PFSK-1 (cell line): ENCODE data around the gene HES5.

ENCODE experiments used
- FOXP2 ChIP-seq: optimal IDR thresholded peaks from 2 replicates; pipeline ENCODE3; 2011; ENCODE audit warnings: borderline replicate concordance, control low read depth, inconsistent platforms; ENCODE audit not compliant: insufficient read depth; ENCODE audit errors: extremely low read length, extremely low read depth
- POLR2AphosphoS5 ChIP-seq: IDR thresholded peaks from 2 replicates; pipeline ENCODE4 v1.6.1; 2012; ENCODE audit warnings: low read depth, mild to moderate bottlenecking, control low read depth, low read length, moderate library complexity
- SIN3A ChIP-seq: IDR thresholded peaks from 2 replicates; pipeline ENCODE4 v1.6.1; 2012; ENCODE audit warnings: mild to moderate bottlenecking, low read length, moderate library complexity, borderline replicate concordance; ENCODE audit not compliant: insufficient read depth
- TAF1 ChIP-seq: IDR thresholded peaks from 2 replicates; pipeline ENCODE4 v1.6.1; 2012; ENCODE audit warnings: low read length, control low read depth, borderline replicate concordance; ENCODE audit not compliant: insufficient read depth
- TF ChIP-seq, protein P1 (sequence below), 2 experiments: IDR thresholded peaks; 2 replicates each; pipeline versions ENCODE4 v1.6.1 to v1.8.0; 2011 to 2012; ENCODE audit warnings: low read depth in 2 of 2, low read length in 2 of 2, control low read depth in 1 of 2, inconsistent platforms in 1 of 2, mild to moderate bottlenecking in 1 of 2, moderate library complexity in 1 of 2; ENCODE audit not compliant: insufficient read depth in 1 of 2

The HES5 gene

DNA sequence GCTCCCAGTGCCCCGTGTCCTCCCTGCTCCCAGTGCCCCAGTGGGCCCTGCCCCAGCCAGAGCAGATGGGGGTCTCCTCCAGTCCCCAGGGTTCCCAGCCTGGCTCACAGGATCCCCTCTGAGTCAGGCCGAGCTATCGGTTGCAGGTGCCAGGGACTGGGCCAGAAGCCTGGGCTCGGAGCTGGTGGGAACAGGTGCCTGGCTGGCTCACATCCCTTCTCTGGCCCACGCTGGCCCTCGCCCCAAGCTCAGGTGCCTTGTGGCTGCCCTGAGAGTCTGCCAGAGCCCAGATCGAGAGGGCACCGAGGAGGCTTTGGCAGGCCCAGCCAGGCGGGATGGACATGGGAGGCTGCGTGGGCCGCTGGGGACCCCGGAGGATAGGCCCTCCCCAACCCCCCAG, 35.0 kb downstream of the HES5 start:
- TF ChIP-seq SIN3A (no peak), POLR2AphosphoS5 (no peak), FOXP2 (no peak), TAF1 (no peak)
- TF ChIP-seq, protein P1, sequence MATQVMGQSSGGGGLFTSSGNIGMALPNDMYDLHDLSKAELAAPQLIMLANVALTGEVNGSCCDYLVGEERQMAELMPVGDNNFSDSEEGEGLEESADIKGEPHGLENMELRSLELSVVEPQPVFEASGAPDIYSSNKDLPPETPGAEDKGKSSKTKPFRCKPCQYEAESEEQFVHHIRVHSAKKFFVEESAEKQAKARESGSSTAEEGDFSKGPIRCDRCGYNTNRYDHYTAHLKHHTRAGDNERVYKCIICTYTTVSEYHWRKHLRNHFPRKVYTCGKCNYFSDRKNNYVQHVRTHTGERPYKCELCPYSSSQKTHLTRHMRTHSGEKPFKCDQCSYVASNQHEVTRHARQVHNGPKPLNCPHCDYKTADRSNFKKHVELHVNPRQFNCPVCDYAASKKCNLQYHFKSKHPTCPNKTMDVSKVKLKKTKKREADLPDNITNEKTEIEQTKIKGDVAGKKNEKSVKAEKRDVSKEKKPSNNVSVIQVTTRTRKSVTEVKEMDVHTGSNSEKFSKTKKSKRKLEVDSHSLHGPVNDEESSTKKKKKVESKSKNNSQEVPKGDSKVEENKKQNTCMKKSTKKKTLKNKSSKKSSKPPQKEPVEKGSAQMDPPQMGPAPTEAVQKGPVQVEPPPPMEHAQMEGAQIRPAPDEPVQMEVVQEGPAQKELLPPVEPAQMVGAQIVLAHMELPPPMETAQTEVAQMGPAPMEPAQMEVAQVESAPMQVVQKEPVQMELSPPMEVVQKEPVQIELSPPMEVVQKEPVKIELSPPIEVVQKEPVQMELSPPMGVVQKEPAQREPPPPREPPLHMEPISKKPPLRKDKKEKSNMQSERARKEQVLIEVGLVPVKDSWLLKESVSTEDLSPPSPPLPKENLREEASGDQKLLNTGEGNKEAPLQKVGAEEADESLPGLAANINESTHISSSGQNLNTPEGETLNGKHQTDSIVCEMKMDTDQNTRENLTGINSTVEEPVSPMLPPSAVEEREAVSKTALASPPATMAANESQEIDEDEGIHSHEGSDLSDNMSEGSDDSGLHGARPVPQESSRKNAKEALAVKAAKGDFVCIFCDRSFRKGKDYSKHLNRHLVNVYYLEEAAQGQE (IDR thresholded peaks at IDR 0.05; ENCODE audit: insufficient read depth in 1 of 2, low read depth in 2 of 2, low read length in 2 of 2): no peak

DNA sequence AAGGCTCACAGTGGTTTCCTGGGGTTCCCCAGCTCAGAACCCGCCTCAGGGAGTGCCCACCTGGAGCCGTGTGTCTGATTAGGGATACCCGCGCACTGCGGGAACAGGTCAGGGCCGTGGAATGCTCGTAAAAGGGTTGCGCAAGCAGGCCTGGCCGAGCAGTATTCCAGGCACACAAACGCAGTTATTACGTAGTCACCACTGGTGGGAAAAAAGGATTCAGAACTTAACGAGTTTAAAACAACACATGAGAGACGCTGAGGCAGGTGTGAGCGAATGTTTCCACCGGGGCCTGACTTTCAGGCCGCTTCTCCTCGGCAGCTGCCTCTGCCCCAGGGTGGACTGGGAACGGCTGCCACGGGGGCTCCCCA, 35.8 kb downstream of the HES5 start:
- TF ChIP-seq FOXP2 (no peak), TAF1 (no peak), SIN3A (no peak), POLR2AphosphoS5 (no peak)
- TF ChIP-seq, protein P1 (IDR thresholded peaks at IDR 0.05; ENCODE audit: insufficient read depth in 1 of 2, low read depth in 2 of 2, low read length in 2 of 2): no peak

DNA sequence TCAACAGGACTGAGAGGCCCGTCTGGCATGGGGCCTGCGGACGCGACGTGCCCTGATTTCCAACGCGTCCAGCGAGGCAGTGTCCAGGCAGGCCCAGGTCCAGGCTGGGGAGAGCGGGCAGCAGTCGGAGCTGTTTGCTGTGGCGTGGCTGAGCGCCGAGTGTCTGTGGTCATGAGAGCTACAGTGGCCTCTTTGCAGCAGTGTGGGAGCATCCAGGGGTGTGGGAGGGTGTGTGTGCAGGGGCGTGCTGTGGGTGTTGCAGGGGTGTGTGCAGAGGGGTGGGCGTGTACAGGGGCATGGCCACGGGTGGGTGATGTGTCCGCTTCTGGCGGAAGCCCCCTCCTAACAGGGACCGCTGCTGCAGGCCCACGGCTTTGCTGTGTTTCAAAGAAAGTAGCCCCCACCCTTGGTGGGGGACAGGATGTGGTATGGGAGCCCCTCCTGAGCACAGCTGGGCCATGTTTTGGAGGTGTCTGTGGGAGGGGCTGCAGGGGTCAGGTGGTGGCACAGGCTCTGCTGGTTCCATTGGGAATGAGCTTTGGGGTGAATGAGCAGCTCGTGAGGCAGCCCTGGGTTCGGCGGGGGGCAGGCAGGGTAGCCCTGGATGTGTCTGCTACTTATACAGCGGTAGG, 36.3 kb downstream of the HES5 start:
- TF ChIP-seq FOXP2: no peak
- TF ChIP-seq POLR2AphosphoS5: no peak
- TF ChIP-seq, protein P1 (IDR thresholded peaks at IDR 0.05; ENCODE audit: insufficient read depth in 1 of 2, low read depth in 2 of 2, low read length in 2 of 2): no peak
- no peak for TF ChIP-seq SIN3A
- TF ChIP-seq TAF1: no peak

DNA sequence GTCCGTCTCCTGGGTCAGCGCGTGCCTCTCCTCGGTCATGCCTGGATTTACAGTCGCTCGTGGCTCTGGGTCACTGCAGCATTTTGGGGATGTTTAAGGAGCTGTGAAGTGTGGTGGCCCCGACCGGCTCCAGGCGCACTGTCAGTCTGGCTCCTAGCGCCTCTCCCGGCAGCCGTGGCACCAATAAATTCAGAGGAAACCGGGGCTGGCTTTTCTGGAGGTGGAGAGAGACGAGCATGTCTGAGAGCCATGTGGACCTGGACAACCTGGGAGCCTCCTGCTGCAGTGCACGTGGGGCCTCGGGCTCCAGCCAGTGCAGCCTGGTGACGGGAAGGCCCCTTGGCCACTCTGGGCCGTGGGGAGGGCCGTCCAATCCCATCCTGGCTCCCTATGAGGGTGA, 36.8 kb downstream of the HES5 start:
- TF ChIP-seq SIN3A (no peak), TAF1 (no peak), POLR2AphosphoS5 (no peak)
- TF ChIP-seq, protein P1 (IDR thresholded peaks at IDR 0.05; ENCODE audit: insufficient read depth in 1 of 2, low read depth in 2 of 2, low read length in 2 of 2): no peak

DNA sequence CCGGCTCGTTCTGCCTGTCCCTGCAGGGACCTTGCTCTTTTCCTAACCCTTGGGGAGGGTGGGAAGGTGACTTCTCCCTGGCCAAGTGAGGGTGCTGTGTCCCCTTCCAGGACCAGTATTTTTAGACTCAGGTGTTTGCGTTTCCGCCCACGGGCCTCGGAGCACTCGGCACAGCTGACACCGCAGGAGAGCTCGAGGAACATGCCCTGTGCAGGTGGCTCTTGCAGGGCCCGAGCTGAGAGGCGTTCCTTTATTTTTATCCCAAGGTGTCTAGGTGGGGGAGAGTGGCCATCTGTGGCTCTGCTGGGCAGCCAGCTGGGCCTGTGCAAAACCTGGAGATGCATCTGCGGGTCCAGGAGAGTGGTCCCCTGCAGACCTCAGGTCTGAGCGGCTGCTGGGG, 38.0 kb downstream of the HES5 start:
- TF ChIP-seq POLR2AphosphoS5 (no peak), TAF1 (no peak), FOXP2 (no peak), SIN3A (no peak)
- TF ChIP-seq, protein P1 (IDR thresholded peaks at IDR 0.05; ENCODE audit: insufficient read depth in 1 of 2, low read depth in 2 of 2, low read length in 2 of 2): no peak
